HG03108 (cell line): ENCODE data around the gene NUP93.
"Not testable (repeated sequence)": the region's sequence is repeated elsewhere in the genome, so short reads cannot be mapped to it uniquely, and the experiment has no call there.

Experiments
- ATAC-seq: cut with Tn5 transposase; IDR thresholded peaks from one replicate; pipeline ENCODE4 v1.9.1; 2021; ENCODE audit warnings: moderate library complexity; ENCODE audit not compliant: unreplicated experiment

NUP93 gene

GRCh38 chr16:56810954-56811353, 81.0 kb downstream of the NUP93 start:
- ATAC-seq, result no peak

GRCh38 chr16:56811602-56812001, 81.7 kb downstream of the NUP93 start:
- not testable (repeated sequence) for ATAC-seq

- no peak for ATAC-seq
These were observed 83.0 kb downstream of the NUP93 start for GRCh38 chr16:56812884-56813283.

GRCh38 chr16:56814537-56815432, 84.9 kb downstream of the NUP93 start:
- ATAC-seq, result no peak

GRCh38 chr16:56815721-56816120, 85.8 kb downstream of the NUP93 start:
- ATAC-seq, result no peak

GRCh38 chr16:56817056-56817455, 87.1 kb downstream of the NUP93 start:
- ATAC-seq, result no peak

GRCh38 chr16:56817938-56818337, 88.0 kb downstream of the NUP93 start:
- ATAC-seq, result no peak

- ATAC-seq, result no peak
These were observed 93.3 kb downstream of the NUP93 start for GRCh38 chr16:56823081-56823733.

GRCh38 chr16:56824331-56824730, 94.4 kb downstream of the NUP93 start:
- ATAC-seq, result no peak

GRCh38 chr16:56824804-56825203, 94.9 kb downstream of the NUP93 start:
- no peak for ATAC-seq

- no peak for ATAC-seq
These were observed 95.9 kb downstream of the NUP93 start for GRCh38 chr16:56825826-56826225.

GRCh38 chr16:56828647-56829046, 98.7 kb downstream of the NUP93 start:
- ATAC-seq, result no peak

GRCh38 chr16:56830669-56831068, 100.7 kb downstream of the NUP93 start:
- ATAC-seq, result no peak

- ATAC-seq, result no peak
These were observed 102.8 kb downstream of the NUP93 start for GRCh38 chr16:56832768-56833167.

GRCh38 chr16:56833243-56833970, 103.5 kb downstream of the NUP93 start:
- ATAC-seq, result no peak

GRCh38 chr16:56835320-56835719, 105.4 kb downstream of the NUP93 start:
- ATAC-seq, result no peak

GRCh38 chr16:56836410-56837230, 106.7 kb downstream of the NUP93 start:
- no peak for ATAC-seq

GRCh38 chr16:56838622-56839337, 108.9 kb downstream of the NUP93 start:
- no peak for ATAC-seq

GRCh38 chr16:56841233-56841632, 111.3 kb downstream of the NUP93 start:
- no peak for ATAC-seq

- no peak for ATAC-seq
These were observed 111.7 kb downstream of the NUP93 start for GRCh38 chr16:56841659-56842058.
